PC-9 (cell line): Measurements from ENCODE around the gene RNF141. TPM values are rescaled to one million over a fixed set of nuclear protein-coding genes. Genes with fewer than 3 reads are reported as not detected.

Source experiments
- BruUV-seq: library from RNA; stranded (reverse); fragments of 400-500 nt; replicated peaks from 2 replicates; lab custom pipeline; 2021; lab: Mats Ljungman, UMichigan
- CTCF ChIA-PET: fragments of 300-600 bp; sonication (Branson Sonifier 250); formaldehyde crosslinking; loops from one replicate; lab custom pipeline; 2022; ENCODE audit warnings: antibody characterized with exemption; lab: Charles Lee
- POLR2A ChIA-PET: fragments of 300-600 bp; sonication (Branson Sonifier 250); formaldehyde crosslinking; loops from one replicate; lab custom pipeline; 2022; ENCODE audit warnings: antibody characterized with exemption; ENCODE audit not compliant: unreplicated experiment; lab: Charles Lee
- DNase-seq, 2 experiments: peaks; one replicate each; pipeline versions ENCODE4 v3.0.0 to v3.0.0-alpha.2; 2015 to 2022; ENCODE audit warnings: mixed read lengths in 1 of 2
- H2AFZ ChIP-seq: fragments of 200-600 bp; sonication (generic); 2 replicates; pipeline ENCODE4 v1.8.1; 2017; ENCODE audit warnings: antibody characterized with exemption
- H3F3A ChIP-seq: fragments of 200-600 bp; sonication (generic); 2 replicates; pipeline ENCODE4 v1.8.1; 2017; ENCODE audit warnings: antibody characterized with exemption, mild to moderate bottlenecking, low read depth; ENCODE audit not compliant: insufficient read depth
- H3K27ac ChIP-seq: fragments of 200-600 bp; sonication (generic); 2 replicates; pipeline ENCODE4 v1.6.1; 2016; ENCODE audit warnings: mixed run types
- H3K27me3 ChIP-seq: fragments of 200-600 bp; sonication (generic); 2 replicates; pipeline ENCODE4 v1.6.1; 2016; ENCODE audit warnings: low read depth, mixed run types; ENCODE audit not compliant: insufficient read depth
- H3K36me3 ChIP-seq: fragments of 200-600 bp; sonication (generic); 2 replicates; pipeline ENCODE4 v1.6.1; 2016; ENCODE audit warnings: low read depth, mixed run types
- H3K4me1 ChIP-seq: fragments of 200-600 bp; sonication (generic); replicated peaks from 2 replicates; pipeline ENCODE4 v1.6.1; 2016; ENCODE audit warnings: mixed run types; ENCODE audit not compliant: insufficient read depth
- H3K4me2 ChIP-seq: fragments of 200-600 bp; sonication (generic); 2 replicates; pipeline ENCODE4 v1.6.1; 2017; ENCODE audit warnings: mixed run types
- H3K4me3 ChIP-seq: fragments of 200-600 bp; sonication (generic); 2 replicates; pipeline ENCODE4 v1.6.1; 2016; ENCODE audit warnings: mixed run types
- H3K79me2 ChIP-seq: fragments of 200-600 bp; sonication (generic); 2 replicates; pipeline ENCODE4 v1.6.1; 2017; ENCODE audit warnings: low read depth, mixed run types
- H3K9me2 ChIP-seq: fragments of 200-600 bp; sonication (generic); 2 replicates; pipeline ENCODE4 v1.8.1; 2017; ENCODE audit warnings: mild to moderate bottlenecking; ENCODE audit not compliant: insufficient read depth
- H3K9me3 ChIP-seq: fragments of 200-600 bp; sonication (generic); 2 replicates; pipeline ENCODE4 v1.8.1; 2016; ENCODE audit warnings: low read depth; ENCODE audit not compliant: insufficient read depth
- H4K20me1 ChIP-seq: fragments of 200-600 bp; sonication (generic); 2 replicates; pipeline ENCODE4 v1.8.1; 2017; ENCODE audit not compliant: insufficient read depth
- EZH2 ChIP-seq: fragments of 200-600 bp; sonication (generic); IDR thresholded peaks from 2 replicates; pipeline ENCODE4 v1.8.0; 2017; ENCODE audit warnings: antibody characterized with exemption, low read depth
- intact Hi-C: fragments of 100-400 bp; cut with micrococcal nuclease; formaldehyde crosslinking; loops from one replicate; pipeline ENCODE4 v1.10.0; 2022; ENCODE audit not compliant: unreplicated experiment
- total RNA-seq: library from RNA; stranded (reverse); gene quantifications from 2 replicates; pipeline ENCODE4 v1.2.3, GENCODE V29; 2021
- TF ChIP-seq, protein P1 (sequence below): fragments of 200-600 bp; sonication (generic); conservative IDR thresholded peaks from 2 replicates; pipeline ENCODE4 v1.6.1; 2017; ENCODE audit warnings: mixed run types, antibody characterized with exemption, mild to moderate bottlenecking, moderate library complexity

Gene RNF141
- total RNA-seq, 1 experiment from 2014 or later, result 36.8 TPM

- Histone ChIP-seq H3F3A (no peaks in the 10 kb centered on the region), H3K36me3 (peaks cover 7% of the 10 kb centered on the region), H3K9me2 (no peaks in the 10 kb centered on the region), H4K20me1 (no peaks in the 10 kb centered on the region), H3K9me3 (no peaks in the 10 kb centered on the region), H2AFZ (no peak overlapping the region), H3K27ac (no peak overlapping the region), H3K4me2 (no peak overlapping the region), H3K79me2 (no peaks in the 10 kb centered on the region), H3K27me3 (no peaks in the 10 kb centered on the region), H3K4me1 (no peaks in the 10 kb centered on the region), H3K4me3 (no peak overlapping the region)
- intact Hi-C loops, result loop anchor here (10.0 kb wide), 1 partner anchor 134 kb away; no protein-coding TSS in a partner anchor
- no TSS peak for BruUV-seq
- ChIA-PET CTCF (no interaction called here), POLR2A (no interaction called here)
- no peak for TF ChIP-seq EZH2
- TF ChIP-seq, protein P1, sequence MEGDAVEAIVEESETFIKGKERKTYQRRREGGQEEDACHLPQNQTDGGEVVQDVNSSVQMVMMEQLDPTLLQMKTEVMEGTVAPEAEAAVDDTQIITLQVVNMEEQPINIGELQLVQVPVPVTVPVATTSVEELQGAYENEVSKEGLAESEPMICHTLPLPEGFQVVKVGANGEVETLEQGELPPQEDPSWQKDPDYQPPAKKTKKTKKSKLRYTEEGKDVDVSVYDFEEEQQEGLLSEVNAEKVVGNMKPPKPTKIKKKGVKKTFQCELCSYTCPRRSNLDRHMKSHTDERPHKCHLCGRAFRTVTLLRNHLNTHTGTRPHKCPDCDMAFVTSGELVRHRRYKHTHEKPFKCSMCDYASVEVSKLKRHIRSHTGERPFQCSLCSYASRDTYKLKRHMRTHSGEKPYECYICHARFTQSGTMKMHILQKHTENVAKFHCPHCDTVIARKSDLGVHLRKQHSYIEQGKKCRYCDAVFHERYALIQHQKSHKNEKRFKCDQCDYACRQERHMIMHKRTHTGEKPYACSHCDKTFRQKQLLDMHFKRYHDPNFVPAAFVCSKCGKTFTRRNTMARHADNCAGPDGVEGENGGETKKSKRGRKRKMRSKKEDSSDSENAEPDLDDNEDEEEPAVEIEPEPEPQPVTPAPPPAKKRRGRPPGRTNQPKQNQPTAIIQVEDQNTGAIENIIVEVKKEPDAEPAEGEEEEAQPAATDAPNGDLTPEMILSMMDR, result no peak
- no peak for DNase-seq
Observed at GRCh38 chr11:10520562-10520961, 20.4 kb downstream of the RNF141 start.

DNA sequence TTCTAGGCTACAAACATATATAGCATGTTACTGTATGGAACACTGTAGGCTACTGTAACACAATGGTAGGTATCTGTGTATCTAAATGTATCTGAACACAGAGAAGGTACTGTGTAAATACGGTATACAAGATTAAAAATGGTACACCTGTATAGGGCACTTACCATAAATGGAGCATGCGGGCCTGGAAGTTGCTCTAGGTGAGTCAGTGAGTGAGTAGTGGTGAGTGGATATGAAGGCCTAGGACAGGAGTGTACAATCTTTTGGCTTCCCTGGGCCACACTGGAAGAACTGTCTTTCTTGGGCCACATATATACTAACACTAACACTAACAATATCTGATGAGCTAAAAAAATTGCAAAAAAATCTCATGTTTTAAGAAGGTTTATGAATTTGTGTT is 21.4 kb downstream of the RNF141 start:
- no peak overlapping the region for H2AFZ ChIP-seq
- peaks cover 7% of the 10 kb centered on the region for H3K36me3 ChIP-seq
- H3F3A ChIP-seq, result no peaks in the 10 kb centered on the region
- intact Hi-C loops, result loop anchor here (10.0 kb wide), 1 partner anchor 135 kb away; no protein-coding TSS in a partner anchor
- H3K9me2 ChIP-seq, result no peaks in the 10 kb centered on the region
- H3K4me2 ChIP-seq, result no peak overlapping the region
- CTCF ChIA-PET, result no interaction called here
- H4K20me1 ChIP-seq, result no peaks in the 10 kb centered on the region
- H3K4me3 ChIP-seq, result no peak overlapping the region
- H3K4me1 ChIP-seq, result no peaks in the 10 kb centered on the region
- no peak for TF ChIP-seq EZH2
- H3K27ac ChIP-seq, result no peak overlapping the region
- DNase-seq, result no peak
- POLR2A ChIA-PET, result no interaction called here
- H3K27me3 ChIP-seq, result no peaks in the 10 kb centered on the region
- no peaks in the 10 kb centered on the region for H3K9me3 ChIP-seq
- no TSS peak for BruUV-seq
- no peaks in the 10 kb centered on the region for H3K79me2 ChIP-seq

DNA sequence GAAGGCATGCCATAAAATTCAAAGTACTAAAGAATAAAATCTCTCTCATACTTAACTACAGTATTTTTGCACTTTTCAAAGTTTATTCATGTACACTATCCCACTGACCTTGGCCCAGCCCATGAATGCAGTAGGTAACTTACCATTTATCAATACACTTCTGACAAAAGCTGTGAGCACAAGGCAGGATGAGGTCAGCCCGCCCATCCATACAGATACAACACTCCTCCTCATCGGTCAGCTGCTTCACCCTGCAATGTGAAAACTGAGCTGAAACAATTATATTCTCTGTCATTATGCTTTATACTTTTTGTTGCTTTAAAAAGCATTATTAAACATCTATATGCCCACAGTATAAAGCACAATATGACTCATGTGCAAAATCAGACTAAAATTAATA is 22.1 kb downstream of the RNF141 start:
- H3K79me2 ChIP-seq, result no peaks in the 10 kb centered on the region
- no peaks in the 10 kb centered on the region for H4K20me1 ChIP-seq
- intact Hi-C loops, result no loop called here
- H3K9me3 ChIP-seq, result no peaks in the 10 kb centered on the region
- H2AFZ ChIP-seq, result no peak overlapping the region
- POLR2A ChIA-PET, result no interaction called here
- H3K4me3 ChIP-seq, result no peak overlapping the region
- no peak for TF ChIP-seq EZH2
- H3K27me3 ChIP-seq, result no peaks in the 10 kb centered on the region
- H3F3A ChIP-seq, result no peaks in the 10 kb centered on the region
- no peak for DNase-seq
- 0 out of 2 replicates have a peak, but pooled peaks cover 4% of the 10 kb centered on the region for H3K4me1 ChIP-seq
- no peak overlapping the region for H3K27ac ChIP-seq
- CTCF ChIA-PET, result no interaction called here
- no peaks in the 10 kb centered on the region for H3K9me2 ChIP-seq
- no TSS peak for BruUV-seq
- peaks cover 7% of the 10 kb centered on the region for H3K36me3 ChIP-seq
- no peak overlapping the region for H3K4me2 ChIP-seq

GRCh38 chr11:10518123-10518522 is 22.9 kb downstream of the RNF141 start:
- no peaks in the 10 kb centered on the region for H3K9me3 ChIP-seq
- no peak for TF ChIP-seq EZH2
- TF ChIP-seq, protein P1, result no peak
- H3K79me2 ChIP-seq, result no peaks in the 10 kb centered on the region
- H2AFZ ChIP-seq, result no peak overlapping the region
- H3K4me2 ChIP-seq, result no peak overlapping the region
- ChIA-PET CTCF (no interaction called here), POLR2A (no interaction called here)
- no TSS peak for BruUV-seq
- H4K20me1 ChIP-seq, result no peaks in the 10 kb centered on the region
- DNase-seq, result no peak
- H3K27me3 ChIP-seq, result no peaks in the 10 kb centered on the region
- no peaks in the 10 kb centered on the region for H3F3A ChIP-seq
- H3K36me3 ChIP-seq, result peaks cover 7% of the 10 kb centered on the region
- H3K9me2 ChIP-seq, result no peaks in the 10 kb centered on the region
- H3K4me3 ChIP-seq, result no peak overlapping the region
- no peak overlapping the region for H3K27ac ChIP-seq
- intact Hi-C loops, result no loop called here
- 0 out of 2 replicates have a peak, but pooled peaks cover 4% of the 10 kb centered on the region for H3K4me1 ChIP-seq
